Measurements from ENCODE around the gene SIM2.

Gene SIM2

GRCh38 chr21:36743008-36743407 is 44.1 kb downstream of the SIM2 start:
- DNase-seq = no peak

DNA sequence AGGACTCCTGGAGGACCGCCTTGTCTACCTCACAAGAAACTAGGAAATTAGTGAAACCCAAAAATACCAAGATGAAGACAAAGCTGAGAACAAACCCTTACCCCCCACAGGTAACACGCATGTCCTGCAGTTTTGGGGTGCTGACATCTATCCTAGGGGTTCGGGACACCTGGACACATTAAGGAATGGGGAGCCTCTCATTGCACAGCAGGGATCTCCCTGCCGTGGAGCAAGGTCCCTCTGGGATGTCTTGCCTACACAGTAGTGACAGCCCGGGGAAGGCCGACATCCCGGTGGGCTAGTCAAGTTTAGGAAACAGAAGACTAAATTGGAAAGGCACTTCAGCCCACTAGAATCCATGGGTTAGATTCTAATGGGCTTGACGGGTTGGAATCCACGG is 44.5 kb downstream of the SIM2 start:
- DNase-seq = no peak

DNA sequence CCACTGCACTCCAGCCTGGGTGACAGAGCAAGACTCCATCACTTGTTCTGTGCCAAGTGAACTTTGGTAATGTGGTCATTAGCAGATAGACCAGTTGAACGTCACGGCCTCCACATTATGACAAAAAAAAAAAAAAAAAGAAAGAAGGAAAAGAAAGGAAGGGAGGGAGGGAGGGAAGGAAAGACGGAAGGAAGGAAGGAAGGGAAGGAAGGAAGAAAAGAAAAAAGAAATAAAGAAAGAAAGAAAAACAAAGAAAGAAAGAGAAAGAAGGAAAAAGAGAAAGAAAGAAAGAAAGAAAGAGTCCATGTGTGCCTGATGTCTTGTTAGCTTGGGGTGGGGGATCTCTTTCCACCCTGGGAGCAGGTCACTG is 45.3 kb downstream of the SIM2 start:
- no peak for DNase-seq

GRCh38 chr21:36744560-36745231 is 45.8 kb downstream of the SIM2 start:
- no peak for DNase-seq

DNA sequence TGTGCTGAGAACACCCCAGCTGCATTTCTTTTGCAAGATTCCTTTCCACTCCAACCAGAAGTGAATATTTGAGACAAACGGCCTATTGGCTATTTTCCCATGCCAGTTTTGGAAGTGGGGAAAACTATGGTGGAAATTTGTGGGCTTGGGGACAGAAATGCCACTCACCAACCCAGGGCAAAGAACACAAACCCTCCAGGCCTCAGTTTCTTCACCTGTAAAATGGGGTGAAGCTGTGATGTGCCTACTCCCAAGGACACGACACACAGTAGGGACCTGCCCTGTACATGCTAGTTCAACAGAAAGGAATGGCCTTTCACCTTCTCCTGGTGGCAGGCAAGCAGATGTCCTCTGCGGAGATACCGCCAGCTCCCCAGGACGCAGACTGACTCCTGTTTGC is 46.5 kb downstream of the SIM2 start:
- no peak for DNase-seq

GRCh38 chr21:36747041-36747814 is 48.3 kb downstream of the SIM2 start:
- DNase-seq = no peak

GRCh38 chr21:36747815-36748383 is 49.0 kb downstream of the SIM2 start:
- no peak for DNase-seq

DNA sequence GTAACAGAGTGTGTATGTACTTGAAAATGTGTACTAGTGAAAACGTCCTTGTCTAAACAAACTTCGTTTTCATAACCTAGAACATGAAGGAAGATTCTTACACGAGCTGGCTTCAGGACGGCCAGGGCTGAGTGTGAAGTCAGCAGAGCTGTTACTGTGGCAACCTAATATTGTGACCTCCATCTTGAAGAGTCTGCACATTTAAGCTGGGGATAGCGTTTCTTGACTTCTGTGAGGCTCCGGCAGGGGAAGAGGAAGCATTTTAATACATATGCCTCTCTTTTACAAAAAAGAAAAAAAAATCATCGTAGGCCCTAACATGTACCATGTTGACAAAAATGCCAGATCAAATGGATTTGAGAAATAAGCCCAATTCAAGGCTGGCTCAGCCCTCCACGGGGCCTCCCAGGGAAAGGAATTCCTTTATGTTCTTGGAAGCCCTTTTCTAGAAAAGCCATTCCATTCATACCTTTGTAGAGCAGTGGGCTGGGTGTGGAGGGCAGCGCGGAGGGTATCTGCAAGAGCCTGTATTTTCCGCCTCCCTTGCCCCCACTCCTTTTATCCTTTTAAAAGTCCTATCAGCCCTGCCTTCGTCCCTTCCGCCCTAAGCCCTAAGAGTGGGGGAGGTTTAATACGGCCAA is 51.1 kb downstream of the SIM2 start:
- DNase-seq = no peak

DNA sequence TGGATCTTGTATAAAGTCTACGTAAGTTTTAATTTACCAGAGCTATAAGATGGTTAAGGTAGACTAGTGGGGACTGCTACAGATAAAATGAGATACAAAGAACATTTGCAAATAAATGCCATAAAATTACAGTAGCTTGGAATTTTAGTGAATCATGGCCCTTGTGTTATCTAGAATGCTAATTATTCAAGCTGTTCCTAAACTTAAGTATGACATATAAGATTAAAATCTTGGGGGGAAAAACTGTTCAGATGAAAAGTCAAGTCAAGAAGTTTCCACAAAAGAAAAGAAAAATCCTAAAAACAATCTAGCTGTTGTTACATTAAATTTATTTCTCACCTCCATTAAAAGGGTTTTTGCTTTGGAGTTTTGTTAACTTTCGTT is 51.7 kb downstream of the SIM2 start:
- DNase-seq = no peak

DNA sequence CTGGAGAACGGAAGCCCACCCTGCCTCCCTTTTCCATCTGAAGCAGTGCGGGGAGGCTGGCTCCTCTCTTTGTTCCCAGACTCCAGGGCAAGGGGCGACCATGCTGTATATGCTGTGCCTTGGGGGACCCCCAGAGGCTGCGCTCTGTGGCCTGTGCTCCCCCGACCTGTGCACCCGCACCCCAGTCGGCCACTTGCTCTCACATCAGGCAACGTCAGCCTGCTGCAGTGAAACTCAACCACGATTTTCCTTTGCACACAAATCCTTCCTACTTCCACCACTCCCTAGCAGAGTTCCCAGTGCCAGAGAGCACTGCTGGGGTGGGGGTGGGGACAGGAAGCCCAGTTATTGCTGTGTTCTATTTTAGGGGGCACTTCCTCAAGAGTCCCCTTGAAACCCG is 52.5 kb downstream of the SIM2 start:
- DNase-seq = no peak

GRCh38 chr21:36753556-36753955 is 54.6 kb downstream of the SIM2 start:
- no peak for DNase-seq

GRCh38 chr21:36754241-36754898 is 55.5 kb downstream of the SIM2 start:
- DNase-seq = no peak

DNA sequence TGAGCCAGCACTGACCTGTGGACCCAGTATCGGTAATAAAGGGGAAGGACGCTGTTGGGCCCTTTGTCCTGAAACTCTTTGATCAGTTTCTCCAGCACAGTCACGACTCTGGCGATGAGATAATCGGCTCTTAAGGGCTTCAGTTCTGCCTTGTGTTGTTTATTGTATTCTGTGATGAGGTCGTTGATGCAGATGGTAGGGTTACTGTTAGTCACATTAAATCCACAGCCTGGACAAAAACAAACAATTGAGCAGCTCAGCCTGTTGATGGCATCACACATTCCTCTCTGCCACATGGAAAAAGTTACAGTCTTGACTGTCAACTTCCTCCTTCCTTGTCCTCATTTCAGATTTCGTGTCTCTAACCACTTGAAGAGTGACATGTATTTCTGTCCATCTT is 57.6 kb downstream of the SIM2 start:
- DNase-seq = no peak

DNA sequence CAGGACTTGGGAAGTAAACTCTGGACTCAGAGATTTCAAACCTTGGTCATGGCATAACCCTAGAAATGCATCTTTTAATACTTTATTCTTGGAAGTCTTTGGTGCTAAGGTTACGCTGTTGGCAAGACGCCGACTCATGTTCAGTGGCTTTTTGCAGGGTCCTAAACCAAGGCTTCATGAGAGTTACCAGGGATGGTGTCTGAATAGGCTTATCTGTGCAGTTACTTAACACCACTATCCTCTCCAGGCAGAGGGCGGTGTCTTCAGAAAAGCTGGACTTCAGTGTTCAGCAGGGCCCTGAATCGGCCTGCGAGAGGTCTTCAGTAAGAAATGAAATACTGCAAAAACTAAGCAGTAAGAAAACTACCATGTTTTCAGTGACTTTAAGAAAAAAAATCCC is 58.3 kb downstream of the SIM2 start:
- DNase-seq = no peak

- no peak for DNase-seq
Measured at GRCh38 chr21:36759348-36760083, 60.6 kb downstream of the SIM2 start.

DNA sequence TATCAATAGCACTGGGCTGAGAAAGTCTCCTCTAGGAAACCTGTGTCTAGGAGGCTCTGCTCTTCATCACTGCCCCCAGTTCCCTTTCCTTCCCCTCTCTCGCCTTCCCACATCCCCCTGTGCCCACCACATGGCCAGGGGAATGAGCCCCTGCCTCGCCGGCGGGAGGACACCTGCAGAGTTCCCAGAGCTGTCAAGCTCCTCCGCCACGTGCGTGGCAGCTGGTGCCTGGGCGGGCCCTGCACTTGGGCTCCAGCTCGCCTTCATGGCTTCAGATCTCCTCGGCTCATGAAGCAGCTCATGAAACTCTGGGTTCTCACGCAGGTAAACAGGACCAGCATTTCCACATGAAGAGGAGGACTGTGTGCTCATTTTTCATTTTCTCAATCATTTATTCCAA is 62.8 kb downstream of the SIM2 start:
- DNase-seq = no peak

GRCh38 chr21:36762642-36763041 is 63.7 kb downstream of the SIM2 start:
- no peak for DNase-seq

GRCh38 chr21:36763305-36763704 is 64.4 kb downstream of the SIM2 start:
- no peak for DNase-seq

DNA sequence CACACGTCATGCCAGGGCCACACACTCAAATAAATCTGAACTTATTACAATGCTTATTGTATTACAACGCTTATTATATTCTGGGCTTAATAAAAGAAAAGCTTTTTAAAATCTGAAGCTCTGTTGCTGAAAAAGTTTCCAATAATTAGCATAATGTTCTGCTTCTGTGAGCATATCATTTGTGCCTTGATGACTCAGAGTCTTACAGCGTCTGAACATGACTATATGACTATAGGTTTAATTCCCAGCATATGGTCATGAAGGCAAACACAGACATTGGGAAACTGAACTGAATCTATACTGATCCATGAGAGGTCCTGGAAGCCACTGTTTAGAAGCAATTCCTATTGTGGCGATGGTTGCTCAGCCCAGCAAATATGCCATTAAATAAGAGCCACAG is 66.3 kb downstream of the SIM2 start:
- no peak for DNase-seq

- no peak for DNase-seq
Measured at GRCh38 chr21:36766511-36766910, 67.6 kb downstream of the SIM2 start.

DNA sequence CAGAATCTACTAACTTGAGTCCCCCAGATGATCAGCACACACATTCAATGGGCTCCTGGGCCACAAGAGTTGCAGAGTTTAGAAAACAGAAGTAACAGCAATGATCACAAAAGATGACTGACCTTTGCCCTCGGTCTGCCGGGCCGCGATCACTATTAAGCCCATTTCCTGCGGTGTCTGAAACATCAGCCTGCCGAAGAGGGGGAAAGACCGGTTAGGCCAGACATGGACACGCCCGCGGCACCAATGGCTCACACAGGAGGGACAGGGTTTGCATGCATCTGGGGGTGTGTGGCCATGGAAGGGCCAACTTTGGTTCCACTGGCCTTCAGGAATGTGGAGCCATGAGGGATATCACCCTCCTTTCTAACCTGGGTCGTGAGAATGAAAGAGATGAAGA is 68.2 kb downstream of the SIM2 start:
- DNase-seq = no peak

DNA sequence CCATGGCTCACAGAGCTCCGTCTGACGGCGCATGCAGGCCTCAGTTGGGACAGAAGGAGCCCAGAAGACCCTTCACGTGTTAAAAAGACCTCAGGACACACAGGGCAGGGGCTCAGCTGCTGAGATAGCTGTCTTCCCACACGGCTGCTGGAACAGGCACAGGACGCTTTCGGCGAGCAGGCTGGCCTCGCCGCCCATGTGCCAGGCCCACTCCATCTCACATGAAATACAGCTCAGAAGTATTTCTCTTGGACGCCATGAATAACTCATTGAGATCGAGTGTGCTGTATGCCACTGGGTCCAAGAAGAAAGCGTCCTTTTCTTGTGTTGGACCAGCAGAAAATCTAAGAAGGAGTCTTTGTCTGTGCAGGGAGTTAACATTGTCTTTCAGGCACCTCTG is 69.6 kb downstream of the SIM2 start:
- no peak for DNase-seq
